ENCODE measurements around the gene MTMR3. TPM values are rescaled to one million over a fixed set of nuclear protein-coding genes. Genes with fewer than 3 reads are reported as not detected.

Gene MTMR3
- total RNA-seq, 1 experiment from 2014 or later: 26.8 TPM

DNA sequence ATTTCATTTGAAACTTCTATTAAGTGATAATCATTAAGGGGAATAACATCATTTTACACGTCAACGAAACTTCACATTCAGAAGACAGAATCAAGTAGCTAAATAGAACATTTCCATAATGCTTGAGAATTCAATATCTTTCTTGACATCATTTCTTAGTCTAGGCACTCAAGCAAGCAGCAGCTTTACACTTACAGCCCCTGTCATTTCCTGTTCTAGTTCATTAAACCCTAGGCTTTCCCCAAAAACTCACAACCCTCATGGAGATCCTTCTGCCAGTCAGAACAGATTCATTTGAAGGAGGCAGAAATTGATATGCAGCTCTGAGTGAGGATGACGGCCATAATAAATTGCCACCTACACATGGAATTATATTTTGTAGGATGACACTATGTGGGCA, 192.0 kb downstream of the MTMR3 start:
- H3K4me1 ChIP-seq (ENCODE audit: control insufficient read depth, insufficient read depth, low read length): no peaks in the 10 kb centered on the region
- in situ Hi-C loops (cut with HindIII; ENCODE audit: low pct_unique_long_range_greater_than_20kb, low sequenced_read_pairs) (no loop called here), intact Hi-C loops (cut with micrococcal nuclease; ENCODE audit: unreplicated experiment) (no loop called here)
- no peak for ATAC-seq
- no peak overlapping the region for H3K4me3 ChIP-seq (ENCODE audit: low read depth in 2 of 2, low read length in 2 of 2)
- no peaks in the 10 kb centered on the region for H3K9me3 ChIP-seq (ENCODE audit: control insufficient read depth, insufficient read depth, low read depth, low read length)
- DNase-seq (ENCODE audit: low read depth, low spot score): no peak
- ChIA-PET CTCF (interaction anchor here (0.6 kb wide), 1 partner anchor 19 kb away, joined by 3 read pairs; no protein-coding TSS in a partner anchor), POLR2A (interaction anchor here (0.6 to 1.0 kb wide), 2 partner anchors 11 to 172 kb away, joined by 3 to 5 read pairs; partner anchors contain the start of gene LIF)
- peaks cover 10% of the 10 kb centered on the region; the same call in 1 of the 2 replicates for H3K27me3 ChIP-seq (ENCODE audit: control insufficient read depth, insufficient read depth, low read length)
- TF ChIP-seq SIN3A (IDR thresholded peaks at IDR 0.05; ENCODE audit: borderline replicate concordance, insufficient read depth, low read depth, low read length) (no peak), TCF7L2 (IDR thresholded peaks at IDR 0.05; ENCODE audit: low read depth, low read length) (no peak), CTCF (IDR thresholded peaks at IDR 0.05) (no peak)
- TF ChIP-seq, protein P1, sequence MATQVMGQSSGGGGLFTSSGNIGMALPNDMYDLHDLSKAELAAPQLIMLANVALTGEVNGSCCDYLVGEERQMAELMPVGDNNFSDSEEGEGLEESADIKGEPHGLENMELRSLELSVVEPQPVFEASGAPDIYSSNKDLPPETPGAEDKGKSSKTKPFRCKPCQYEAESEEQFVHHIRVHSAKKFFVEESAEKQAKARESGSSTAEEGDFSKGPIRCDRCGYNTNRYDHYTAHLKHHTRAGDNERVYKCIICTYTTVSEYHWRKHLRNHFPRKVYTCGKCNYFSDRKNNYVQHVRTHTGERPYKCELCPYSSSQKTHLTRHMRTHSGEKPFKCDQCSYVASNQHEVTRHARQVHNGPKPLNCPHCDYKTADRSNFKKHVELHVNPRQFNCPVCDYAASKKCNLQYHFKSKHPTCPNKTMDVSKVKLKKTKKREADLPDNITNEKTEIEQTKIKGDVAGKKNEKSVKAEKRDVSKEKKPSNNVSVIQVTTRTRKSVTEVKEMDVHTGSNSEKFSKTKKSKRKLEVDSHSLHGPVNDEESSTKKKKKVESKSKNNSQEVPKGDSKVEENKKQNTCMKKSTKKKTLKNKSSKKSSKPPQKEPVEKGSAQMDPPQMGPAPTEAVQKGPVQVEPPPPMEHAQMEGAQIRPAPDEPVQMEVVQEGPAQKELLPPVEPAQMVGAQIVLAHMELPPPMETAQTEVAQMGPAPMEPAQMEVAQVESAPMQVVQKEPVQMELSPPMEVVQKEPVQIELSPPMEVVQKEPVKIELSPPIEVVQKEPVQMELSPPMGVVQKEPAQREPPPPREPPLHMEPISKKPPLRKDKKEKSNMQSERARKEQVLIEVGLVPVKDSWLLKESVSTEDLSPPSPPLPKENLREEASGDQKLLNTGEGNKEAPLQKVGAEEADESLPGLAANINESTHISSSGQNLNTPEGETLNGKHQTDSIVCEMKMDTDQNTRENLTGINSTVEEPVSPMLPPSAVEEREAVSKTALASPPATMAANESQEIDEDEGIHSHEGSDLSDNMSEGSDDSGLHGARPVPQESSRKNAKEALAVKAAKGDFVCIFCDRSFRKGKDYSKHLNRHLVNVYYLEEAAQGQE (IDR thresholded peaks at IDR 0.05; ENCODE audit: insufficient read depth in 1 of 2, low read depth in 2 of 2, low read length in 1 of 2): no peak
- no peak overlapping the region for H3K27ac ChIP-seq (ENCODE audit: low read length)
- no TSS peak for BruUV-seq (replicated peaks)
- no peaks in the 10 kb centered on the region for H3K36me3 ChIP-seq (ENCODE audit: control insufficient read depth, insufficient read depth, low read length)

DNA sequence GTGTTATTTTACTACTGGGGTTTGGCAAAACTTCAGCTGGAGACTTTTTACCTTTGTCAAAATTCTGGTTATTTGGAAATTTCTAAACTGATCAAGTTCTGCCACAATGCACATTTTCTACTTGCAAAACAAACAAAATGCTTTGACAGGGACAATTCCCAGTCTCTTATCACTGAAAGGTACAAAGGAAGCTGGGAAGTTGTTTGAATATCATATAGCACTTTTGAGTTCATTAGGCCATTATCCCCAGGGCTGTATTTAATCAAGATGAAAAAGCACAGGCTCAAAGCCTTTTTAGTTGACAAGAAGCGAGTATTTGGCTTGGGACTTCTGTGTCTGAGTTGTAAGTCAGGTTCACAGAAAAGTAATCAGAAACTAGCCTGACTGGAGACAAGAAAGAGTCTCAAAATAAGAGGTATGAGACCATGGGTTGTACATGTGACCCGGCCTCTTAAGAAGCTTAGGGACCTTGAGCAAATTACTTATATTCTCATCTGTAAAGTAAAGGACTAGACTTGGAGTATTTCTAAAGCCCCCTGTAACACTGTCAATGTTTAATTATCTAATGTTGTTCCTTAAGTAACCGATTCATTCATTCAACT, 194.4 kb downstream of the MTMR3 start:
- in situ Hi-C loops (cut with HindIII; ENCODE audit: low pct_unique_long_range_greater_than_20kb, low sequenced_read_pairs): no loop called here

More for the DNA sequence above, 194.4 kb downstream of the MTMR3 start:
- Histone ChIP-seq H3K4me1 (ENCODE audit: control insufficient read depth, insufficient read depth, low read length) (no peaks in the 10 kb centered on the region), H3K36me3 (ENCODE audit: control insufficient read depth, insufficient read depth, low read length) (no peaks in the 10 kb centered on the region), H3K4me3 (ENCODE audit: low read depth in 2 of 2, low read length in 2 of 2) (no peak overlapping the region), H3K27me3 (ENCODE audit: control insufficient read depth, insufficient read depth, low read length) (peaks cover 10% of the 10 kb centered on the region; the same call in 1 of the 2 replicates), H3K27ac (ENCODE audit: low read length) (no peak overlapping the region), H3K9me3 (ENCODE audit: control insufficient read depth, insufficient read depth, low read depth, low read length) (no peaks in the 10 kb centered on the region)
- no TSS peak for BruUV-seq (replicated peaks)
- ChIA-PET CTCF (no interaction called here), POLR2A (interaction anchor here (0.7 kb wide), 2 partner anchors 374 to 384 kb away, joined by 3 read pairs; no protein-coding TSS in a partner anchor)
- no peak for TF ChIP-seq SIN3A (IDR thresholded peaks at IDR 0.05; ENCODE audit: borderline replicate concordance, insufficient read depth, low read depth, low read length)
- no peak for TF ChIP-seq TCF7L2 (IDR thresholded peaks at IDR 0.05; ENCODE audit: low read depth, low read length)
- TF ChIP-seq, protein P1 (IDR thresholded peaks at IDR 0.05; ENCODE audit: insufficient read depth in 1 of 2, low read depth in 2 of 2, low read length in 1 of 2): no peak
- TF ChIP-seq POLR2AphosphoS5 (IDR thresholded peaks at IDR 0.05; ENCODE audit: low read depth, low read length): no peak
- no peak for TF ChIP-seq CTCF (IDR thresholded peaks at IDR 0.05)
- no peak for ATAC-seq
- DNase-seq (ENCODE audit: low read depth, low spot score): no peak
- intact Hi-C loops (cut with micrococcal nuclease; ENCODE audit: unreplicated experiment): no loop called here

Measured in Panc1 (cell line).